Measurements from ENCODE around the gene FER.

DNA sequence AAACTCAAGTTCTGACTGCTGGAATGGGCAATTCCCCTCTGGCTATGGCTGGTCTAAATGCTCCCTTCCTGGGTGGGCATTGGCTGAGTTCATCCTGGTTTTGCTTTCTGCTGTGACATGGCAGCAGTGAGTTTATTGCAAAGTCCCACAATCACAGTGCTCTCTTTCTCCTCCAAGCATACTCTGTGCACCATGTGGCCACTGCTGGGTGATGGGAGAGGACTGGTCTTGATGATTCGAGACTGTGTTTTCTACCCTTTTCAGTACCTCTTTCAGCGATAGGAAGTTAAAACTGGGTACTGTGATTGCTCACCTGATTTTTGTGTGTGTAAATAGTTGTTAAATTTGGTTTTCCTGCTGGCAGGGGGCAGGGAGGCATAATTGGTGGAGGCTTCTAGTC is 49.7 kb downstream of the FER start:
- TF ChIP-seq, protein P1, sequence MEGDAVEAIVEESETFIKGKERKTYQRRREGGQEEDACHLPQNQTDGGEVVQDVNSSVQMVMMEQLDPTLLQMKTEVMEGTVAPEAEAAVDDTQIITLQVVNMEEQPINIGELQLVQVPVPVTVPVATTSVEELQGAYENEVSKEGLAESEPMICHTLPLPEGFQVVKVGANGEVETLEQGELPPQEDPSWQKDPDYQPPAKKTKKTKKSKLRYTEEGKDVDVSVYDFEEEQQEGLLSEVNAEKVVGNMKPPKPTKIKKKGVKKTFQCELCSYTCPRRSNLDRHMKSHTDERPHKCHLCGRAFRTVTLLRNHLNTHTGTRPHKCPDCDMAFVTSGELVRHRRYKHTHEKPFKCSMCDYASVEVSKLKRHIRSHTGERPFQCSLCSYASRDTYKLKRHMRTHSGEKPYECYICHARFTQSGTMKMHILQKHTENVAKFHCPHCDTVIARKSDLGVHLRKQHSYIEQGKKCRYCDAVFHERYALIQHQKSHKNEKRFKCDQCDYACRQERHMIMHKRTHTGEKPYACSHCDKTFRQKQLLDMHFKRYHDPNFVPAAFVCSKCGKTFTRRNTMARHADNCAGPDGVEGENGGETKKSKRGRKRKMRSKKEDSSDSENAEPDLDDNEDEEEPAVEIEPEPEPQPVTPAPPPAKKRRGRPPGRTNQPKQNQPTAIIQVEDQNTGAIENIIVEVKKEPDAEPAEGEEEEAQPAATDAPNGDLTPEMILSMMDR (IDR thresholded peaks at IDR 0.05): no peak
- TF ChIP-seq POLR2A (IDR thresholded peaks at IDR 0.05): no peak
